Stimulated activated CD8-positive, alpha-beta memory T cell treated with anti-CD3 and anti-CD28 coated beads, Interleukin-4, amount 100 ng/mL, for 48 hours (primary cell): Measurements from ENCODE around the gene FBXL4.
"Not testable (repeated sequence)": the region's sequence is repeated elsewhere in the genome, so short reads cannot be mapped to it uniquely, and the experiment has no call there.

Source experiments
- DNase-seq: peaks from one replicate; pipeline ENCODE4 v3.0.0-alpha.2; 2020

Gene FBXL4

DNA sequence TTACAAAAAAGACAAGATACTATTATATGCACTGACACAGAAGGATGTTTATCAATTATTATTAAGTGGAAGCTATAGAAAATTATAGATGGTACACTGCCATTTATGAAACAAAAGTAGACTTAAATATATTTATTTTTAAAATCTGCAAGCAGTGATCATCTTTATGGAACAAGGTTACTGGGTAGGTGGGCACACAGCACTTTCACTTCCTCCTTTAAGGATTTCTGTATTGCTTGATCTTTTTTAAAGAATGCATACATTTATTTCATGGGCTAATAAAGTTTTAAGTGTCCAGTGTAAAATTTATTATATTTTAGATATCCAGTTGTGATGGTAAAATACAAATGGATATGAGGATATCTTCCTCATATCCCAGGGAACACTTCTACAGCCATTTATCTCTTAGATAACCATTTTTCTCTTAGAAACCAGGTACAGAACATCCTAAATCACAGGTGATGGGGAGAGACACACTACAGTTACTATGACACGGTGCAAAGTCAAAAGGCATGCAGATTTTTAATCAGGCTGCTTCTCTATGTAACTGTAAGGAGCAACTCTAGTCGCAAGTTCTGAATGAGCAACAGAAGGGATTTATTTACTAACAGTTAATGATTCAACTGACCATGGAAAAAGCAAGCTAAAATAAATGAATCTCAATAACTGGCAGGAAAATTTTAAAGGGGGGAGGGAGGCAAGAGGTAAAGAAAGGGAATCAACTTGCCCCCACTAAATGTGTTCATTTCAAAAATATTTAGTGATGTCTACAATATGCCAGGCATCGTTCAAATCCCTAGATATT is 2.2 kb downstream of the FBXL4 start:
- DNase-seq = no peak

DNA sequence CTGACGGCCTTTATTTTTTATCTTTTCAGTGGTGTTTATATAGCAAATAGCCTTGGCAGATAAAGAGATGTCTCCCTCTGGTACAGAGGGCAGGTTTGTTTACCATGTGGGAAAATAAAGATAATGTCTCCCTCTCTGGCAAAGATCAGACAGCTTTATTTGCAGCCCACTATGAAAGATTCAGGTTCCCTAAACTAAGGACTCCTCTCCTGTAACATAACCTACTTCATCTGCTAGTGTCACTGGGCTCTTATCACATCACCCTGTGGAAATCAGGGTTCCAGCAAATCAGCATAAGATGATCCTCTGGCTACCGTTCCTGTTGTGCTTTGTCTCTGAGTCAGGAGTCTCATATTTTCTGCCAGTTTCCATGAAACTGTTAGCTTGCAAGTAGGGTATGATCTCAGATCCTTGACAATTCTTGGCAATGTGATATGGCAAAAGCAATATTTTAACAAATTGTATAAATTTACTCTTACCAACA is 3.1 kb downstream of the FBXL4 start:
- DNase-seq = no peak

DNA sequence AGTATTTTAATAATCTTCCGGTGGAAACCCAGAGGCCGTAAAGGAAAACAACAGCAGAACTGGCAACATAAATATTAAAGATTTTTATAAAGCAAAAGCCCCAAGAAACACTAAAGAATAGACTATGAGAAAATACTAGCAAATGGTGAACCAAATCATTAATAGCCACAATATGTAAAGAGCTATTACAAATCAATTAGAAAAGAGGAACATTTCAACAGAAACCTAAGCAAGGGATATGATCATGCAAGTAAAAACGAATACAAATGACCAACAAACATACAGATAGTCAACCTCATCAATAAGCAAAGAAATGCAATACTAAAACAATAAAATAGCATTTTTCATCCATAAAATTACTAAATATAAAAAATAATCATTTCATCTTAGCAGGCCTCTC is 3.6 kb downstream of the FBXL4 start:
- DNase-seq = no peak

DNA sequence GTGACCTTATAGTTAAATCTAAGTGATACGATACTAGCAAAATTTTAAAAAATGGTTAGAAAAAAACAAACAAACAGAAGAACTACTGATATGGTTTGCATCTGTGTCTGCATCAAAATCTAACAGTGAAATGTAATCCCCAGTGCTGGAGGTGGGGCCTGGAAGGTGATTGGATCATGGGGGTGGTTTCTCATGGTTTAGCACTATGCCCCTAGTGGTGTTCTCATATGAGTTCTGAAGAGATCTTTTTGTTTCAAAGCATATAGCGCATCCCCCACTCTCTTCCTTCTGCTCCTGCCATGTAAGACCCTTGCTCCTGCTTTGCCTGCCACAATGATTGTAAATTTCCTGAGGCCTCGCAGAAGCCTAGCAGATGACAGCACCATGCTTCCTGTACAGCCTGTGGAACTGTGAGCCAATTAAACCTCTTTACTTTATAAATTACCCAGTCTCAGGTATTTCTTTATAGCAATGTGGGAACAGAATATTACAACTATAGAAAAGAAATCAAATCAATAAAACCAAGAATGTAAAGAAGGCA is 5.4 kb downstream of the FBXL4 start:
- DNase-seq = no peak

- DNase-seq = no peak
Observed at GRCh38 chr6:98941319-98941718, 6.4 kb downstream of the FBXL4 start.

GRCh38 chr6:98937351-98937750 is 10.4 kb downstream of the FBXL4 start:
- no peak for DNase-seq

DNA sequence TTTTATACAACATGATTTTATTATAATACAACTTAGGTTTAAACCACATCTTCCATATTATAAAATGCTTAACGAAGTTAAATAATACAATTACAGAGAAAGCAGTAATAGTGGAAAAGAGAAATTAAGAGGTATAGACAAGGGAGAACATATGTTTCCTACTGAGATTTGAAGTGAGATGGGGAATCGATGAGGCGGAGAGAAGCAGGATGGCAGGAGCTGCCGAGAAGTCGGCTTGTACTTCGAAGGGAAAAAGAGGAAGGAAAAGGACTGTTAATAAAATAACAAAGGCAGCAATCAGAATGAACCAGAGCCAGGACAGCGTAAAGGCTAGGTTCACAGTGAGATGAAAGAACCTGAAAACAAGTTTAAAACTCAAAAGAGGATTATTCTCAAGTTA is 15.4 kb downstream of the FBXL4 start:
- no peak for DNase-seq

- DNase-seq = no peak
Observed at GRCh38 chr6:98931696-98932095, 16.1 kb downstream of the FBXL4 start.

DNA sequence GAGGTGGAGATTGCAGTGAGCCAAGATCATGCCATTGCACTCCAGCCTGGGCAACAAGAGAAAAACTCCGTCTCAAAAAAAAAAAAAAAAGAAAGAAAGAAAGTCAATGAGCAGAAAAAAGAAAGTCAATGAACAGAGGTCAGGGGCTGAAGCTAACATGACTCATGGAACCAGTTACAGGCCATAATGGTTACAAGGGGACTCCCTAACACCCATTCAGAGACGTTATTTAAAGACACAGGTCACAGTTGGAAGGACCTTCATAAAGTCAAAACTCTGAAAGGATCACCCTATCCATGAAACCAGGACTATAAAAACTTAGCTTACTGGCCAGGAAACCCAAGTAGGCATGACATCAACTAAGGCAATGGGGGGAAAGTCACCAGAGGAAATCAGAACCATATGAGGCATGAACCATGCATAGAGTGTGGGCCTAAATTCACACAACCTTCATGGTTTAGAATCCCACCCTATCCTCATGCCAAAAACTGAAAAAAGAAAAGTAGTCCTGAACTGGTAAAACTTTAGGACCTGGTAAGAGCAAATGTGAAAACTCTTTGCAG is 18.2 kb downstream of the FBXL4 start:
- no peak for DNase-seq

DNA sequence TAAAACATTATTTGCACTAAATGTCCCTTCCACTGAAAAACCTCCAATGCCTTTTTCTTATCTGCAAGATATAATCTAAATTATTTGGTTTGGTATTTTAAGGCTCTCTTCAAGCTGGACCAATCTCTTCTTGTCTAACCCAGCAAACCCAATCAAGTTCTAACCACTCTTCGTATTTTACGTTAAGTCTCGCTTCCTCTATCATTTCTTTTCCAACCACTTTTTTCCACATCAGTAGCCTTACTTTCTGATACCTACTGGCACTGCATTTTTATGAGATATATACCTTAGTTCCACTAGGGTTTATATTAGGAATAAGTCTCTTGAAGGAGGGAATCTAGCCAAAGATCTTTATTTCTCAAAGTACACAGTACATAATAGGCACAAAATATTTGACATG is 19.1 kb downstream of the FBXL4 start:
- no peak for DNase-seq

GRCh38 chr6:98927534-98927933 is 20.2 kb downstream of the FBXL4 start:
- no peak for DNase-seq

DNA sequence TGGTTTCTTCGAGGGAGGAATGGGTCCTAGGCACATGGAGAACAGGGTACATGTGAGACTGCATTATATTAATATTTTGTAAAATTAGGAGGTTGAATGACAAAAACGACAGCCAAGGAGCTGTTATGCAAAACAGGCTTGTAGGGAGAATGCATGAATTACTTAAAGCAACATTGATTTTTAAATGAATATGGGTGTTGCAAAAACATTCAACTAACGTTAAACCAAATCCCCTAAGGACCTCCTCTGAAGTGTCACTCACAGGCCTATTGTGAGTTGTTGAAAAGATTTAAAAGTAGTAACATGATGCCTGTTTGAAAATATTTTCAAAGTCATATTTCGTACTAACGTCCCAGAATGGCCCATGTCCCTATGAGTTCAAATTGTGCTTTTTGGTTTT is 21.9 kb downstream of the FBXL4 start:
- DNase-seq = no peak

DNA sequence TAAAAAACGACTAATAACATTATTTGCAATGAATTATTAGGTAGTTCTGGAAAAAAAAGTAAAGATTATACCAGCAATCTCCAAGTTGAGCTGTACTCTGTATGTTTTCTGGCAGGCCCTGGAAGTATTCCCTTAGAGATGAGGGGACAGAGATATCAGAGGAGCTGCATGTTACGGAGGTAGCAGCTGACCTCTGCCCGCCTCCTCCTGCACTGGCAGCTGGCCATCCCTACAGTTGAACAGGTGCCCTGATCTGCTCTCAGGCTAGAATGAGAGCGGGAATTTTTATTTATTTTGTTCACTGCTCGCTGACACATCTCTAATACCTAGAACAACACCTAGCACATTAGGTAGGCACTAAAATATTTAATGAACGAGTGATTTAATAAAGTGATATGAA is 23.1 kb downstream of the FBXL4 start:
- DNase-seq = no peak

DNA sequence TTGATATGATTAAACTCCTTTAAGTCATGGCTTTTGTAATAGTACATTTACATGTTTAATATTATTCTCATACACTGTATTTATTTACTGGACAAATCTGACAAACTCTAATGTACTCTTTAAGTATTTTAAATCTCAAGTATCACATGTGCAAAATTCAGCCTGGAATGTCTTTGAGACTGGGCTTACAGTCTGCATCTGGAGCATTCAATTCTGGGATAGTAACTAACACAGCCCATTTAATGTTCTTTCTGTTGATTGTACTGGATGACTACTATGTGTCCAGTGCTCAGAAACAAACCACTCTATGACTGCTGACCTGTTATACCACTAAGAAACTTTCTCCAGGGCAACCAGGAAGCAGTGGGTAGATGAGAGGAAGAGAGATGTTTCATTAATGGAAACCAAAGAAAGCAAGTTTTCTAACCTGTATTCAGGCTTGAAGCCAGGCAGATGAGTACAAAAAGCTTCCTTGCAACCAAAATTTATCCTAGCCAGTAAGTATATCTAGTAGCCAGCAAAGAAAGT is 26.8 kb downstream of the FBXL4 start:
- DNase-seq = no peak

- not testable (repeated sequence) for DNase-seq
Observed at GRCh38 chr6:98910946-98911345, 36.8 kb downstream of the FBXL4 start.

- DNase-seq = no peak
Observed at GRCh38 chr6:98909236-98909635, 38.5 kb downstream of the FBXL4 start.

DNA sequence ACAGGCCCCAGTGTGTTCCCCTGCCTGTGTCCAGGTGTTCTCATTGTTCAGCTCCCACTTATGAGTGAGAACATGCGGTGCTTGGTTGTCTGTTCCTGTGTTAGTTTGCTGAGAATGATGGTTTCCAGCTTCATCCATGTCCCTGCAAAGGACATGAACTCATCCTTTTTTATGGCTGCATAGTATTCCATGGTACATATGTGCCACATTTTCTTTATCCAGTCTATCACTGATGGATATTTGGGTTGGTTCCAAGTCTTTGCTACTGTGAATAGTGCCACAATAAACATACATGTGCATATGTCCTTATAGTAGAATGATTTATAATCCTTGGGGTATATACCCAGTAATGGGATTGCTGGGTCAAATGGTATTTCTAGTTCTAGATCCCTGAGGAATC is 41.4 kb downstream of the FBXL4 start:
- DNase-seq = not testable (repeated sequence)

DNA sequence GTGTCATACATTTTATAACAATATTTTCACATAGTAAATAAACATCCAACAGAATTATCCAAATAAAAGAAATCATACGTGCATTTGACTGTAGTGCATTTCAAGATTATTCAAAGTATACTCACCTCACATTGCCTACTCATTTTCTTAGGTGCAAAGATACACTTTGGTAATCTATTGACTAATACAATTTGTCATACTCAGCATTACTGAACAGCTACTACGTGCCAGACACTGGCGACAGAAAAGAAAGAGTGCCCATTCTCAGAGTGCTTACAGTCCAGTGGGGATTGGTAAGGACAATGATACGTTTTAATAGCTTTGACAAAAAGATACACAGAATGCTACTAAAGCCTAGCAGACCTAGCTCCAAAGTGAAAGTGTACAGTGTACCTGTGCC is 42.0 kb downstream of the FBXL4 start:
- no peak for DNase-seq

GRCh38 chr6:98904096-98904495 is 43.6 kb downstream of the FBXL4 start:
- no peak for DNase-seq

GRCh38 chr6:98900706-98901105 is 47.0 kb downstream of the FBXL4 start:
- DNase-seq = no peak

GRCh38 chr6:98894810-98895209 is 52.9 kb downstream of the FBXL4 start:
- DNase-seq = no peak

GRCh38 chr6:98887650-98888049 is 60.1 kb downstream of the FBXL4 start:
- no peak for DNase-seq

DNA sequence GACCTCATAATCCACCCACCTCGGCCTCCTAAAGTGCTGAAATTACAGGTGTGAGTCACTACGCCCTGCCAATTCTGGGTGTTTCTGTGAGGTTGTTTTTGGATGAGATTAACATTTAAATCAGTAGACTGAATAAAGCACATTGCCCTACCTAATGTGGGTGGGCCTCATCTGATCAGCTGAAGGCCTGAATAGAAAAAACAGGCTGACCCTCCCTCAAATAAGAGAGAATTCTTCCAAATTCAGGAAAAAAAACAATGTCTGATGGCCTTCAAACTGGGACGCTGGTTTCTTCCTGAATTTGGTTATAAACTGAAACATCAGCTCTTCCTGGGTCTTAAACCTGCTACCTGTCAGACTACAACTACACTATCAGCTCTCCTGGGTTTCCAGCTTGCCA is 62.4 kb downstream of the FBXL4 start:
- DNase-seq = no peak

DNA sequence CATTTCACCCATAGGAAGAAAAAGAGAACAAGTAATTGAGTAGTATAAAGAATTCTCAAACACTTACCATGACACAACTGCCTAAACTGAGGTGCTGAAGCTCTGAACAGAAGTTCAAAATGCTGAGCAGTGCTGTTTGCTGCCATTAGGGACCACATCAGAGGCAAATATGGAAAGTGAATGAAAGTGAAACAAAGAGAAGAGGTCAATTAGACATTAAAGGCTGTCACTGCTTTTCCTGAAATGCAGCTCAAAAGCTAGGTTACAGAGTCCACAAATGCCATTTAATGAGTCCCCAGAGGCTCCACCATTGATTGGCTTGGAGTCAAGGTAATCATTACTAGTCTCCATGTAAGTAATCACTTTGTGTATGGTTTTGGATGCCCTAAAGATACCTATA is 67.3 kb downstream of the FBXL4 start:
- no peak for DNase-seq
